SW 1271 (cell line): Measurements from ENCODE around the gene SH3BP2.

Experiments
- DNase-seq, 2 experiments: peaks; one replicate each; lab custom pipeline; 2025; lab: John Stamatoyannopoulos, UW

The SH3BP2 gene

GRCh38 chr4:2792711-2793585, at the start of gene SH3BP2:
Gene SH3BP2, plus strand, starts transcription at chr4:2793085. Its CDS starts 27,533 bp downstream, at chr4:2820618.
- peak; percentile 8 to 26 for DNase-seq

GRCh38 chr4:2743518-2744445, 49.1 kb upstream of the SH3BP2 start:
- DNase-seq: no peak

GRCh38 chr4:2744576-2745270, 48.2 kb upstream of the SH3BP2 start:
- no peak for DNase-seq

GRCh38 chr4:2745516-2745915, 47.4 kb upstream of the SH3BP2 start:
- DNase-seq: no peak

- peak; percentile 41 to 66 for DNase-seq
These were observed 46.7 kb upstream of the SH3BP2 start for GRCh38 chr4:2745981-2746806.

GRCh38 chr4:2746891-2747695, 45.8 kb upstream of the SH3BP2 start:
- no peak for DNase-seq

GRCh38 chr4:2750719-2751605, 41.9 kb upstream of the SH3BP2 start:
- DNase-seq: no peak

GRCh38 chr4:2753436-2753835, 39.4 kb upstream of the SH3BP2 start:
- DNase-seq: no peak

- no peak for DNase-seq
These were observed 37.8 kb upstream of the SH3BP2 start for GRCh38 chr4:2754848-2755819.

- peak; percentile 6 to 49 for DNase-seq
These were observed 36.8 kb upstream of the SH3BP2 start, which contains the start of gene TNIP2 for GRCh38 chr4:2755821-2756690. Gene TNIP2, minus strand, starts transcription at chr4:2756336. Its CDS starts 47 bp downstream, at chr4:2756289.

GRCh38 chr4:2756691-2757350, 36.1 kb upstream of the SH3BP2 start:
- DNase-seq: no peak

- no peak for DNase-seq
These were observed 35.5 kb upstream of the SH3BP2 start for GRCh38 chr4:2757426-2757825.

GRCh38 chr4:2761035-2761923, 31.6 kb upstream of the SH3BP2 start:
- DNase-seq: no peak

- DNase-seq: no peak
These were observed 30.8 kb upstream of the SH3BP2 start for GRCh38 chr4:2762048-2762447.
